Left cardiac atrium (tissue), 4 donors: ENCODE results near the gene RPS6KC1. TPM values are rescaled to one million over a fixed set of nuclear protein-coding genes. Genes with fewer than 3 reads are reported as not detected.
"Not testable (repeated sequence)": the region's sequence is repeated elsewhere in the genome, so short reads cannot be mapped to it uniquely, and the experiment has no call there.

ENCODE experiments used
- ATAC-seq, 2 donors: fragments of 200-7000 bp; cut with Tn5 transposase; one replicate each; pipeline ENCODE4 v1.9.1; 2020; ENCODE audit warnings: mild to moderate bottlenecking in 2 of 2, moderate library complexity in 2 of 2
- DNase-seq: peaks from one replicate; pipeline ENCODE4 v3.0.0-alpha.2; 2020
- intact Hi-C, 2 donors: fragments of 100-400 bp; cut with DNase I; formaldehyde crosslinking; loops; one replicate each; pipeline versions ENCODE4 v1.14.1 to v1.15.1; 2022 to 2023
- total RNA-seq, 2 donors: library from RNA; stranded (reverse); fragmentation: NEBNext Ultra II Directional; extraction: Animal tissue kit (Norgen Biotek cat#: 25700); gene quantifications; one replicate each; pipeline ENCODE4 v1.2.1, GENCODE V29; 2021
- donor health status: DM: no; HTN: yes; CAD: no.
- donor health status: DM: no; HTN: yes; CAD: no; lungs with severe emphysema.
- donor health status: DM: yes; HTN: yes; CAD: no.
- donor health status: Dilated cardiomyopathy.

The RPS6KC1 gene
- total RNA-seq, 2 donors from 2014 or later = 10.0 to 11.8 TPM

DNA sequence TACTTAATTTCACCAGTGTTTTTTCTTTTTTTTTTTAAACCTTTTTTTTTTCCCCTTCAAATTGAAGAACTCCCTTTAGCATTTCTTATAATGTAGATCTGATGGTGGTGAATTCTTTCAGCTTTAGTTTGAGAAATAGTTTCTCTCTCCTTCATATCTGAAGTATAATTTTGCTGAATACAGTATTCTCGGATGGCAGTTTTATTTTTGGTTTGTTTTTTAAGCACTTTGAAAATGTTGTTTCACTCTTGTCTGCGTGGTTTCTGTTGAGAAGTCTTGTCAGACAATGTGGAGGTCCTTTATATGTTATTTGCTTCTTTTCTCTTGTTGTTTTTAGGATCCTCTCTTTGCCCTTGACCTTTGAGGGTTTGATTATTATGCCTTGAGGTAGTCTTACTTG lies 135.1 kb downstream of the RPS6KC1 start:
- intact Hi-C loops = no loop called here
- no peak for ATAC-seq
- DNase-seq = no peak

DNA sequence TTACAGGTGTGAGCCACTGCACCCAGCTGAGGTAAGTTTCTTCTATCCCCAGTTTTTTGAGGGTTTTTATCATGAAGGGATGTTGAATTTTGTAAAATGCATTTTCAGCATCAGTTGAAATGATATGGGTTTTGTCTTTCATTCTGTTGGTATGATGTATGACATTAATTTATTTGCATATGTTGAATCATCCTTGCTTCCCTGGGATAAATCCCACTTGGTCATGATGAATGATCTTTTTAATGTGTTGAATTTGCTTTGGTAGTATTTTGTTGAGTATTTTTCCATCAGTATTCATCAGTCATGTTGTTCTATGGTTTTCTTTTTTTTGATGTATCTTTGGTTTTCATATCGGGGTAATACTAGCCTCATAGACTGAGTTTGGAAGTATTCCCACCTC lies 141.0 kb downstream of the RPS6KC1 start:
- no peak for ATAC-seq
- no peak for DNase-seq
- intact Hi-C loops = no loop called here

DNA sequence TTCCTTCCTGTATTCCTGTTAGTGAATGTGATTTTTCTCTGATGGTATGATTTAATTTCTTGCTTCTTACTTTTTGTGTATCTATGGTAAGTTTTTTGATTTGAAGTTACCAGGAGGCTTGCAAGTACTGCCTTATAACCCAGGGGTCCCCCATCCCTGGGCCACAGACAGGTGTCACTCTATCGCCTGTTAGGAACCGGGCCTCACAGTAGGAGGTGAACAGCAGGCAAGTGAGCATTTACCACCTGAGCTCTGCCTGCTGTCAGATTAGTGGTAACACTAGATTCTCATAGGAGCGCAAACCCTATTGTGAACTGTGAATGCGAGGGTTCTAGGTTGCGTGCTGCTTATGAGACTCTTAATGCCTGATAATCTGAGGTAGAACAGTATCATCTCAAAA lies 143.3 kb downstream of the RPS6KC1 start:
- intact Hi-C loops = no loop called here

DNA sequence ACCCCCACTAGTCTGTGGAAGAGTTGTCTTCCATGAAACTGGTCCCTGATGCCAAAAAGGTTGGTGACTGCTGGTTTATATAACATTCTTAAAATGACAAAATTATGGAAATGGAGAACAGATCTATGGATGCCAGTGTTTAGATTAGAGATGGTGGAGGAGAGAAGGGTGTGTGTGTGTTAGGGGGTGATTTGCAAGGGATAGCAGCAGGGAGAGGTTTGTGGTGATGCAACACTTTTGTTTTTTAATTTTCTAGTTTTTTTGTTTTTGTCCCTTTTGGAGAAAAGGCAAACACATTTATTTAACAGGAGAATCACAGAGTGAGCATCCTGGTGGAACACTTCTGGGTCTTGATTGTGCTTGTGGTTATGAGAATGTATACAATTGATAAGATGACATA lies 143.8 kb downstream of the RPS6KC1 start:
- intact Hi-C loops = no loop called here
- DNase-seq (no peak), ATAC-seq (no peak)

More for the DNA sequence above, 143.3 kb downstream of the RPS6KC1 start:
- ATAC-seq (no peak), DNase-seq (no peak)

DNA sequence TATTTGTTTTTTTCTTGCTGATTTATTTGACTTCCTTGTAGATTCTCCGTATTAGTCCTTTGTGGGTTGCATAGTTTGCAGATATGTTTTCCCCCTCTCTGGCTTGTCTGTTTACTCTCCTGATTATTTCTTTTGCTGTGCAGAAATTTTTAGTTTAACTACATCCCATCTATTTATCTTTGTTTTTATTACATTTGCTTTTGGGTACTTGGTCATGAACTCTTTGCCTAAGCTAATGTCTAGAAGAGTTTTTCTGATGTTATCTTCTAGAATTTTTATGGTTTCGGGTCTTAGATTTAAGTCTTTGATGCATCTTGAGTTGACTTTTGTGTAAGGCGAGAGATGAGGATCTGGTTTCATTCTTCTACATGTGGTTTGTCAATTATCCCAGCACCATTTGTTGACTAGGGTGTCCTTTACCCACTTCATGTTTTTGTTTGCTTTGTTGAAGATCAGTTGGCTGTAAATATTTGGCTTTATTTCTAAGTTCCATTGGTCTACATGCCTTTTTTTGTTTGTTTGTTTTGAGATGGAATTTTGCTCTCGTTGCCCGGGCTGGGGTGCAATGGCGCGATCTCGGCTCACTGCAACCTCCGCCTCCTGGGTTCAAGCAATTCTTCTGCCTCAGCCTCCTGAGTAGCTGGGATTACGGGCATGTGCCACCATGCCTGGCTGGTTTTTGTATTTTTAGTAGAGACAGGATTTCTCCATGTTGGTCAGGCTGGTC lies 145.4 kb downstream of the RPS6KC1 start:
- intact Hi-C loops, ATAC-seq, DNase-seq: not testable (repeated sequence)

DNA sequence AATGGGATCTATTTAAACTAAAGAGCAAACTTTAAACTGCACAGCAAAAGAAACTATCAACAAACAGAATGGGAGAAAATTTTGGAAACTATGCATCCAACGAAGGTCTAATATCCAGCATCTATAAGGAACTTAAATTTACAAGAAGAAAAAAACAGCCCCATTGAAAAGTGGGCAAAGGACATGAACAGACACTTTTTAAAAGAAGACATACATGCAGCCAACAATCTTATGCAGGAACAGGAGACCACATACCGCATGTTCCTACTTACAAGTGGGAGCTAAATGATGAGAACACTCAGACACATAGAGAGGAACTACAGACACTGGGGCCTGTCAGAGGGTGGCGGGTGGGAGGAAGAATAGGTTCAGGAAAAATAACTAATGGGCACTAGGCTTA lies 149.6 kb downstream of the RPS6KC1 start:
- ATAC-seq = no peak

DNA sequence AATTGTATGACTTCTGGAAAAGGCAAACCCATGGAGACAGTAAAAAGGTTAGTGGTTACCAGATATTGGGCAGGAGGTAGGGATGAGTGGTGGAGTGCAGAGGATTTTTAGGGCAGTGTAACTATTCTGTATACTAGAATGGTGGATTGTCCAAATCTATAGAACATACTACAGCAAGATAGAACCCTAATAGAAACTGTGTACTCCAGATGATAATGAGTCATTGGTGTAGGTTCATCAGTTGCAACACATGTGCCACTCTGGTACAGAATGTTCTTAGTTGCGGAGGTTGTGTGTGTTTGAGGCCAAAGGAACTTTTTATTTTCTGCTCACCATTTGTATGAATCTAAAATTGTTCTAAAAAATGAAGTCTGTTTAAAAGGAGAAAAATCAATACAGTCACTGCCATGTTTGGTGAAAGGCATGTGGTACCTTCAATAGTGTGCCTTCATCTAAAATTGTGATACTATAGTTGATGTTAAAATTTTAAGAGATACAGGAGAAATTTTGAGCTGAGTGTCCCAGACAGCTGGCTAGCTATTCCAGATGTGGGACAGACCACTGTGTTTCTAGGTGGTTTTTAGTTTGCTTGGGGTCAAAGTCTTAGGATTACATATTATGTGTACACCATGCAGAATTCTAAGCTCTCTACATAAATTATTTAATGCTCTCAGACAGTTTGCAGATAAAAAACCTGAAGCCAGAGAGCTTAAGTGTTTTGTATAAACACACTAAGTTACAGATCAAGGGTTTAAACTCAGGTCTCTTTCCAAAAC lies 150.5 kb downstream of the RPS6KC1 start:
- DNase-seq = no peak
- intact Hi-C loops = no loop called here
- no peak for ATAC-seq

More for the DNA sequence above, 149.6 kb downstream of the RPS6KC1 start:
- DNase-seq = no peak
- intact Hi-C loops = no loop called here

DNA sequence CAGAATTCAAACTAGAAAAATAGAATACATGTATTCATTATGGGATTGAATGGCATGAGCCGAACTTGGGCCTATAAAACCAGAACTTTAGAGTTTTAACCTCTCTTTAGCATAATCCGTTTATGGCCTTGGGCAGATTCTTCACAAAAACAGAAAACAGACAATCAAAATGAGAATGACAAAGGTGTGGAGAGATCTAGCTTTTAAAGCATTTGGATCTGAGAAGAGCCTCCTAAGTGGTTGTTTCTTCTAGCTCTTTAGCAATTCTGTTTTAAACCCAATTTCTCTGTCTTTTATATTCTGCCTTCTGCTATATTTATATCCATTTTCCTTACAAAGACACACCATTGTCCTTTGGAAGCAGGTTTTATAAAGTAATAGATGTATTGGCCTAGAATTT lies 160.2 kb downstream of the RPS6KC1 start:
- no peak for DNase-seq
- intact Hi-C loops = no loop called here
- ATAC-seq = no peak

DNA sequence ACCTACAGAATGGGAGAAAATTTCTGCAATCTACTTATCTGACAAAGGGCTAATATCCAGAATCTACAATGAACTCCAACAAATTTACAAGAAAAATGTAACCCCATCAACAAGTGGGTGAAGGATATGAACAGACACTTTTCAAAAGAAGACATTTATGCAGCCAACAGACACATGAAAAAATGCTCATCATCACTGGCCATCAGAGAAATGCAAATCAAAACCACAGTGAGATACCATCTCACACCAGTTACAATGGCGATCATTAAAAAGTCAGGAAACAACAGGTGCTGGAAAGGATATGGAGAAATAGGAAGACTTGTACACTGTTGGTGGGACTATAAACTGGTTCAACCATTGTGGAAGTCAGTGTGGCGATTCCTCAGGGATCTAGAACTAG lies 168.0 kb downstream of the RPS6KC1 start:
- ATAC-seq, DNase-seq, intact Hi-C loops: not testable (repeated sequence)

DNA sequence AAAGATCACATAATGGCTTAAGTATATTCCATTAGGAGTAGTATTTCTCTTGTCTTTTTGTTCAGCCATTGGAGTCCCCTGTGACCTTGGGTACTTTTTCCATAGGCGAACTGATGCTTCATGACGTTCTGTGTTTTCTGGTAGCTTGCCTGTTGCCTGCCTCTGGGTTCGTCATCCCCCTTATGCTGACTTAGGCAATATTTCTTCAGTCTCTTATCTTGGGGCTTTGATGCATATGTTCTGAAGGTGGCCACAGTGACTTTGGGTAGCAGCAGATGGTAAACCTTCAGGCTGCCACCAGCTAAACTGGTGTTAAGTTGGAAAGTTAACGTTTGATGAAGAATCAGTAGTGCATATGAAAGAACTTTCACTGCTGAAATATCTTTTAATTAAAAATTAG lies 170.2 kb downstream of the RPS6KC1 start:
- intact Hi-C loops = no loop called here
- DNase-seq (no peak), ATAC-seq (no peak)

DNA sequence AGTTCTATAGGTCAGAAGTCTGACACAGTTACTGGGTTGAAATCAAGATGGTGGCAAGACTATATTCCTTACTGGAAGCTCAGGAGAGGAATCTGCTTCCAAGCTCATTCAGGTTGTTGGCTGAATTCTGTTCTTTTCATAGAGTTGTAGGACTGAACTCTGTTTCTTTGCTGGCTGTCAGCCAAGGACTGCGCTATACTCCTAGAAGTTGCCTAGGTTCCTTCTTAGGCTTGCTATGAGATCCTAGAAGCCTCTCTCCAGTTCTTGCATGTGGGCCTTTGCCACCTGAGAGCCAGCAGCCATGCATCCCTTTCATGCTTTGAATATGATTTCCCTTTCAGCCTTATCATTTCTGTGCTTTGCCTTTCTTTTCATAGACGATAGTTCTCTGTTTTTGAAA lies 176.4 kb downstream of the RPS6KC1 start:
- ATAC-seq (no peak), DNase-seq (no peak)
- intact Hi-C loops = no loop called here

DNA sequence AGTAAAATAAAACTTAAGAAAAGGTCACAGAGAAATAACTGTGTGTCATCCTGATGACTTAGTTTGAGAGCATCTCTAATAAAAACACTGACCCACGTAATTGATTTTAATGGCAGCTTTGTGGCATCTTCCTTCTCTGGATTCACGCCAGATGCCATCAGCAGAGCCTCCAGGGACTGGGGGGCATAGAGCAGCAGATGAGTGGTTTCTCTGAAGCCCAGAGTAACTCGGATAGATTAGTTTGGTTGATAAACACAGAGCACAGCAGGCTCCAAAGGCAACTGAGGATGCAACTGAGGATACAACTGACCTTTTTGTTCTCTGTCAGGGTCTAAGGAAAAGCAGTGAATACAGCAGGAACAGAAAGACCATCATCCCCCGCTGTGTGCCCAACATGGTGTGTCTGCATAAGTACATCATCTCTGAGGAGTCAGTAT lies 180.8 kb downstream of the RPS6KC1 start:
- DNase-seq (no peak), ATAC-seq (no peak)
- intact Hi-C loops = no loop called here

DNA sequence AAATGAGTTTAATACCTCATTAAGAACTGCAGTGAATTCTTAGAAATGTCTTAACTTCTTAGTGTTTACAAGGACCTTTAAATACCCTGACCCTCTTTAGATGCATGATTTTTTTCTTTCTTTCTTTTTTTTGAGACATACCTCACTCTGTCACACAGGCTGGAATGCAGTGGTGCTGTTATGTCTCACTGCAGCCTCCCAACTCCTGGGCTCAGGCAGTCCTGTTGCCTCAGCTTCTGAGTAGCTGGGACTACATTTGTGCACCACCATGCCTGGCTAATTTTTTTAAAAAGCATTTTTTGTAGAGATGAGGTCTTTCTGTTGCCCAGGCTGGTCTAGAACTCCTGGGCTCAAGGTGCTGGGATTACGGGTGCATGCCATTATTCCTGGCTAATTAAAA lies 191.8 kb downstream of the RPS6KC1 start:
- intact Hi-C loops = loop anchor here in 1 of 2 donors (5.0 to 10.0 kb wide), 2 partner anchors 732 to 879 kb away; no protein-coding TSS in a partner anchor
- no peak for ATAC-seq
- DNase-seq = no peak

DNA sequence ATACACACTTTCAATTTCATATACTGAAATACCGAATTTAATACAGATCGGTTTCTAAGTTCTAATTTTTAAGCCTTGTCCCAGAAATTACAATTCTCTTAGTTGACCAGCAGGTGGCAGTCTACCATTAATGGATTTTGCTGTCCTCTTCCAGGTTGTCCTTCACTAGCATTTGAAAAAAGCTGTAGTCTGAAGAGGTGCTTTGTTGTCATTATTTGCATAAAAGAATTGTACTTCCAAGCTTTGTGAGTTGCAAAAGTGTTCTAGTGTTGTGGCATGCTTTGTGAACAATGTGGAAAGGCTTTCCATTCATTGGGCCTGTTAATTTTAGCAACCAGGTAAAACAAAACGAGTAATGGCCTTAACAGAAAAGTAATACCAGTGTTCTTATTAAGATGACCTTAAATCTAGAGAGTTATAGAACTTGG lies 193.6 kb downstream of the RPS6KC1 start:
- ATAC-seq (no peak), DNase-seq (no peak)
- intact Hi-C loops = loop anchor here in 1 of 2 donors (5.0 to 10.0 kb wide), 2 partner anchors 730 to 878 kb away; no protein-coding TSS in a partner anchor

DNA sequence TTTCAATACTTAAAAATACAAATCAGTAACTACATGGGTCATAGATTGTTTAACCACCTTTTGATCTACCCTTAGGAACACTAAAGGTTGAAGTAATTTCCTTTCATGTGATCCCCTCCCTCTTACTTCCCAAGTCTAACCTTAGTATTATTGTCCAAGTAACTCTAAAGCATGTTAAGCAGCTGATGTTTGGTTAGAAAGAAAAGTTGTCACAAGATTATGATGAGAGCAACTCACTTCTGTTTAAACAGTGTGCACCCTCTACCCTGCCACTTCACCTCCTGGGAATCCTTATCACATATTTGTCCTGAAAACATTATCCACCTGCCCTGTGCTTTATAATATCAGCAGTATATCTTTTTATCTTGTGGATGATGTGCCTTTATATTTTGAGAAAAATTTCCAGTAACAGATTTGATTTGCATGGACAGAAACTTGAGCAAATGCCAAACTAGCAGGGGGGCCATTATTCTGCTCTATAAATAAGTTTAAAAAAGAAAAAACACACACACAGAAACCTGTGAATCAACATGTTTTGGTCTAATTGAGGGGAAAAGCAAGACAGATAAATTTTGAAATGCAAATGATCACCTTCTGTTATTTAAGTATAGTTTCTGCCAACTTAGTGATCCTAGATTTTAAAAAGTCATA lies 194.3 kb downstream of the RPS6KC1 start:
- intact Hi-C loops = loop anchor here in 1 of 2 donors (10.0 kb wide), 1 partner anchor 729 kb away; no protein-coding TSS in a partner anchor
- no peak for DNase-seq
- no peak for ATAC-seq

DNA sequence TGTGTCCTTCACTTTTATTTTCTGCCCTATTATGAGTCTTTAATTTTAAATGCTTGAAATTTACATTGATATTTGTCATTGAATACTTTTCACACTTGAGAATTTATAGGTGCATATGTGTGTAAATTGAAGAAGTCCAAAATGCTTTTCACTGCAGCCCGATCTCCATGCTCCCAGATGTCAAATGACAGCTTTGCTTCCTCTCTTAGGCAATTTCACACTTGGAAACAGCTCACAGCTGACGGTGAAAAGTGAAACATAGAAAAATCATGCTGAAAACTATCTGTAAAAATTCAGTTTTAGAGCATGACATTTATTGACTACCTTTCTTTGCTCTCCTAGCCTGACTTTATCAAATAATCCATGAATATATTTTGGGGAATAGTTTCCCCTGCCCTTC lies 196.0 kb downstream of the RPS6KC1 start:
- DNase-seq (no peak), ATAC-seq (no peak)
- intact Hi-C loops = loop anchor here in 1 of 2 donors (10.0 kb wide), 1 partner anchor 728 kb away; no protein-coding TSS in a partner anchor

DNA sequence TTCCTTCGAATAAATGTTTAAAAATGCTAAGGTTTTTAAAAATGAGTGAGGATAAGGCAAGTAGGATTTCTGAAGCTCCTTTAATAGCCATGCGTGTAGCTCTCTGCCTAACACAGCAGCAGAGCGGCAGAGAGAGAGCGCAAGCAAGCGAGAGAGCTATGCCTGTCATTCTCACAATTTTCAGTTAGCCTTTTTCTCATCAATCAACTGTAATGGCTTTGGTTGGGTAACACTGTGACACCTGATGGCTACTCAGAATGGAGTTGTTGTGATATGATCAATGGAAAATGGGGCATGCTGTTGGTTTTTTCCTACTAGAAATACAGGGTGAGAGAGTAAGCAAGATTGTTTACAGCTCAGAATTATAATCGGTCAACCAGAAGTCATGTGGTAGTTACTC lies 198.4 kb downstream of the RPS6KC1 start:
- ATAC-seq = no peak
- no peak for DNase-seq
- intact Hi-C loops = loop anchor here in 1 of 2 donors (10.0 kb wide), 1 partner anchor 725 kb away; no protein-coding TSS in a partner anchor

DNA sequence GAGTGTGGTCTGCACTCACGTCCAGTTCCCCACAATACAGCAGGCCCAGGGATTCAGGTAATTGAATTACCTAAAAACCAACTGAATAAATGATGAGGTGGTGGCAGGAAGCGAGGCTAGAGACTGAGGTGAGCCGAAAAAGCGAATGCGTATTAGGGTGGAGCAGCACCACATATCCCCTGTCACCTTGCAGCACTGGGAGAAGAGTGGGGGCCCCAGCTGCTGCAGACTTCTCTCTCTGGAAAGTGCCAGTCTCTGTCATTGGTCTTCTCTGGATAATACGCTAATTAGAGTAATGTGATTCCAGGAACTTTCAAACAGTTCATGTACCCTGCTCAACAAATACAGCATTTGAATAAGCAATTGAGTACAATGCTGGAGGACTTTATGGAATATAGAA lies 199.0 kb downstream of the RPS6KC1 start:
- intact Hi-C loops = no loop called here
- DNase-seq = no peak
- ATAC-seq = no peak

DNA sequence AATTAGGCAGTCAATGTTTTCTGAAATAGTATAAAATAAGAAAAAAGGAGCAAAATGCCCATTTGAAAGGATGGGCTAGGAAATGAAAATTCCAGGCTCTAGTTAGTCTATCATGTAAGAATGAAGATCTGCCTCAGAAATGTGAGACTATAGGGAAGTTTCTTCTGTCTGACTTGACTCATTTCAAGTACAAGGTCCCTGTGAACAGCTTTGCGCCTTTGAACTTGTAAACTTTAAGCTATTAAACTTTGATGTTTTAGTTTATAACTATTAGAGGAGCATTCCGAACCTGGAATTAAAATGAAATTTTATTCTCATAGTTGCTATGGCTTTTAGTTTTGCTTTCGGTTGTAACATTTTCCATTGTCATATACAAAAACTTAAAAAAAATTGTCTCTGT lies 199.4 kb downstream of the RPS6KC1 start:
- ATAC-seq (no peak), DNase-seq (no peak)
- intact Hi-C loops = no loop called here

DNA sequence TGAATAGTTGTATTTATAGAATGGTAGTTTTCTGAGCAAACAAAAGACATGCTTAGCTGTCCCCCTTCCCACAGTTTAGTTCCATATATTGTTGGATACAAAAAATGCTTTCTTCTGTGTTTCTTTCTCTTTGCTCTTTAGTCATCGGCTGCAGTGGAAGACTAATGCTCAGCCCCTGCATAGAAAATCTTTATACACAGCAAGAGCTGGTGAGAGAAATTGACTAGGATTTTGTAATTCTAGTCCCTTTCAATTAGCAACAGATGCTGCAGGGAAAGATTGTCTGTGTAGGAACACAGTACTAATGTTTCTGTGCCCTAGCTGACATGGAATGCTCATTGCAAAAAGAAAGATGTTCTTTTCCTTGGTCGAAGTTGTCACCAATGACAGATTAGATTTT lies 200.9 kb downstream of the RPS6KC1 start:
- intact Hi-C loops = no loop called here
- no peak for DNase-seq
- no peak for ATAC-seq
